D721Med (cell line): Measurements from ENCODE around the gene CYP19A1.

ENCODE experiments used
- DNase-seq: peaks from one replicate; pipeline ENCODE4 v3.0.0; 2011; ENCODE audit warnings: low spot score; ENCODE audit not compliant: insufficient read length
- FAIRE-seq: peaks from 2 replicates; lab custom pipeline; 2011; peaks lifted over from hg19 to GRCh38; lab: Jason Lieb, UNC
- TF ChIP-seq, protein P1 (sequence below): IDR thresholded peaks from 2 replicates; pipeline ENCODE4 v1.5.1; 2012; ENCODE audit warnings: mild to moderate bottlenecking, control low read depth; ENCODE audit not compliant: insufficient read depth; ENCODE audit errors: missing control alignments

Gene CYP19A1

DNA sequence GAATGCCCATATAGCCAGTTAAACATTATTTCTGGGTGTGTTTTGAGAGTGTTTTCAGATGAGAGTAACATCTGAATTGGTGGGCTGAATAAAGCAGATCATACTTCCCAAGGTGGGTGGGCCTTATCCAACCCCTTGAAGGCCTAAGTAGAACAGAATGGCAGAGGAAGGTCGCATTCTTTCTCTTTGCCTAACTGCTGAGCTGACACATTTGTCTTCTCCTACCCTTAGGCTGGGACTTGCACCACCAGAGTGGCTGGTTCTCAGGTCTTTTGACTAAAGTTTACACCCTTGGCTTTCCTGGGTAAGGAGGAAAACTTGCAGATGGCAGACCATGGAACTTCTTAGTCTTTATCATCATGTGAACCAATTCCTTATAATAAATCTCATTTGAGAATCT lies 157.9 kb downstream of the CYP19A1 start:
- DNase-seq: no peak
- no peak for FAIRE-seq
- TF ChIP-seq, protein P1, sequence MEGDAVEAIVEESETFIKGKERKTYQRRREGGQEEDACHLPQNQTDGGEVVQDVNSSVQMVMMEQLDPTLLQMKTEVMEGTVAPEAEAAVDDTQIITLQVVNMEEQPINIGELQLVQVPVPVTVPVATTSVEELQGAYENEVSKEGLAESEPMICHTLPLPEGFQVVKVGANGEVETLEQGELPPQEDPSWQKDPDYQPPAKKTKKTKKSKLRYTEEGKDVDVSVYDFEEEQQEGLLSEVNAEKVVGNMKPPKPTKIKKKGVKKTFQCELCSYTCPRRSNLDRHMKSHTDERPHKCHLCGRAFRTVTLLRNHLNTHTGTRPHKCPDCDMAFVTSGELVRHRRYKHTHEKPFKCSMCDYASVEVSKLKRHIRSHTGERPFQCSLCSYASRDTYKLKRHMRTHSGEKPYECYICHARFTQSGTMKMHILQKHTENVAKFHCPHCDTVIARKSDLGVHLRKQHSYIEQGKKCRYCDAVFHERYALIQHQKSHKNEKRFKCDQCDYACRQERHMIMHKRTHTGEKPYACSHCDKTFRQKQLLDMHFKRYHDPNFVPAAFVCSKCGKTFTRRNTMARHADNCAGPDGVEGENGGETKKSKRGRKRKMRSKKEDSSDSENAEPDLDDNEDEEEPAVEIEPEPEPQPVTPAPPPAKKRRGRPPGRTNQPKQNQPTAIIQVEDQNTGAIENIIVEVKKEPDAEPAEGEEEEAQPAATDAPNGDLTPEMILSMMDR: no peak

DNA sequence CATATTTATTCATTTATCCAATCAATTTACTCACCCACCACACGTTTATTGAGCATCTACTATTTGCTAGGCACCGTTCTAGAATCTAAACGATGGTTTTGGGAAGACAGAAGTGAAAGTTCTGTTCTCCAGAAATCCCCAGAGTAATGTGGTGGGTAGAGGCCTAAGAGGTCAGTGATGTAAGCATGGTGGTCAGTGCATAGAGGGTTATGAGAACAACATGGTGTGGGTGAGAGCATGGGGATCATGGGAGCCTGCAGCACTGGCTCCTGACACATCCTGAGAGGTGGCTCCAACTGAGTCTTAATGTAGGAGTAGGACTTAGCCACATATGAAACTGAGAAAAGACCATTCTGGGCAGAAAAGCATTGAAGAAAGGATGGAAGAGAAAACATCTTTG lies 158.4 kb downstream of the CYP19A1 start:
- no peak for DNase-seq
- TF ChIP-seq, protein P1: no peak
- FAIRE-seq: no peak

DNA sequence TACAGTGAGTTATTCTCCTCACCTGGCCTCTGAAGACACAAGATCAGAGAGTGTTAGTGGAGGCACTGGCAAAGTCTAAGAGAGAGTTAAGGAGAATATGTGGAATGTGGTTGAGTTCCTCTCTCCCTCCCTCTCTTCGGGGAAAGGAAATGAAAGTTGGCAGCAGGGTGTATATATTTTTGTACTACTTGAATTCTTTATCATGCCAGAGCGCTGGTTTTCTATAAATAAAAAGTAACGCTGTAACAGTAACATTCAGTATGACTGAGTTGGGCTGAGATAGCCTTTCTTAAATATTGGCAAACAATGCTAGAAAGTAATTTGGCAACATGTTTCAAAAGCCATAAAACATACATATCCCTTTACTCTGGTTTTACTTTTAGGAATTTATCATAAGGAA lies 166.2 kb downstream of the CYP19A1 start:
- no peak for FAIRE-seq
- DNase-seq: no peak
- TF ChIP-seq, protein P1: no peak

DNA sequence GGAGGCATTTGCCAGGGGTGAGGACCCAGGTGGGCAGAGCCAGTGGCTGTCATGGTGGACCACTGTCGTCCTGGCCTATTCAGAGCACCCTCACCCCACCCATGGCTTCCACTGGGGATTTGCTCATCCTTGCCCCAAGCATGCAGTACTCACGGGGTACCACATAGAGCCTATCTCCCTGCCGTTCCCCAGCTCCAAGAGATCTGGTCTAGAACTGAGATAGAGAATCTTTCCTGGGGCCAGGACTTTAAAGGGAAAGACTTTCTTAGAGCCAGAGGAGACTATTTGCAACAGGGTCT lies 166.8 kb downstream of the CYP19A1 start:
- DNase-seq: no peak
- no peak for FAIRE-seq
- TF ChIP-seq, protein P1: no peak

DNA sequence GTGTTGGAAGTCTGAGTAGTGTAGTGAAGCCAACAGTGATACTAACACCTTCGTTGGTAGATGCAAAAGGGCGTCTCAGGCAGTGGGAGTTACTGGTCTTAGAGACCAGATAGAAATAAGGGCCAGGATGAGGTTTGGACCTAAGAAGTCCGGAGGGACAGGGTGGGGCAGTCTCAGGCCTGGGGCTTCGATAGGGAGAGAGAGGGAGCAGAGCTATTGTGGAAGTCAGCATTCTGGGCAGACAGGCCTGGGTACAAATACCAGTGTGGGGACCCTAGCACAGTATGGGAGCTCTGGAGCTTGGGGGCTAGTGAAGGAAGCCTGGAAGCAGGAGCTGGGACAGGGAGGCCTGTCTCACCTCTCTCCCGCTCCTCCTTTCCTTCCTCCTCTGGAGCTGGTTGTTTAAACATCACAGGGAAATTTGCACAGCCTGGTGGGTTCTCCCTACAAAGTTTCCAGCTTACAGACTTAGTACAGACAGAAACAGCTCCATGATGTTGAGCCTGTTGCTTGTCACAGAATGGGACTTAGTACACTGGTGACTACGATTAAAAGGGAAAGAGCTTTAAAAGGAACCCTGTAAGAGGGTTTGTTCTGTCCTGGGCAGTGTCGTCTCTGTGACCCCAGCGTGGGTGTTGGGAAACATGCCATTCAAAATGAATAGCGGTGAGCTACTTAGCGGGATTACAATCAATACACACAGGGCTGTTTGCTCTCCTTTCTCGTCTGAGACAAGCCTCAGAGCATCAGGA lies 167.3 kb downstream of the CYP19A1 start:
- TF ChIP-seq, protein P1: no peak

DNA sequence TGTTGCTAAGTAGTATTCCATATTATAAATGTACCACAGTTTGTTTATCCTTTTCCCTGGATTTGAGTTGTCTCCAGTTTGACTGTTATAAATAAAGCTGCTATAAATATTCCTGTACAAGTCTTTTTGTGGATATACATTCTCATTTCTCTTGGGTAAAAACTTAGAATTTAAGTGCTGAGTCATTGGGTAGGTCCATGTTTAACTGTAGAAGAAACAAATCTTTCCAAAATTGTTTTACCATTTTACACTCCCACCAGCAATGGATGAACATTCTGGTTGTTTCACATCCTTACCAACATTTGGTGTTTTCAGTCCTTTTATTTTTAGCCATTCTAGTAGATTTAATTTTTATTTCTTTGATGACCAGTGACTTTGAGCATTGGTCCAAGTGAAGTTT lies 169.7 kb downstream of the CYP19A1 start:
- no peak for FAIRE-seq
- TF ChIP-seq, protein P1: no peak
- DNase-seq: no peak

More for the DNA sequence above, 167.3 kb downstream of the CYP19A1 start:
- DNase-seq (no peak), FAIRE-seq (no peak)

DNA sequence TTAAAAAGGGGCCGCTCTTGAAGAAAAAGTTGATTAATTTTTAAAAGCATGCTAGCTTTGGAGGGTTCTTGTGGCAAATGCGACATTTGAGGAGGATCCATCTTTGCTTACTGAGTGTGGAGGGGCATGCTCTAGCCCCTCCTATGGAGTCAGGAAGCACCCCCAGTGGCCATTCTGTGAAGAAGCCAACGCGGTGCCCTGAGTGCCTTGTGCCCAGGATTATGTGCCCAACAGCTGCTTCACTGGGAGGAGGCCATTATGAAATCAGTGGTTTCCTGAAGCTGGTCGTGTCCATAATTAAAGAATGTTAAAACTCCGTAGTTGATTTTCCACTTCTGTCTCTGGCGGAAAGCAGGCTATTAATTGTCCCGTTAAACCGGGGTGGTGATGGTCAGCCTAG lies 174.6 kb downstream of the CYP19A1 start:
- DNase-seq: no peak
- TF ChIP-seq, protein P1: no peak
- no peak for FAIRE-seq
